Tibial artery (tissue), 4 donors: ENCODE results near the gene C2CD2L.
A peak's percentile ranks its signal among the peaks of the same experiment; 100 is the strongest.

Experiments
- DNase-seq, 2 donors: peaks; one replicate each; pipeline ENCODE4 v3.0.0-alpha.2; 2019
- H3K27ac ChIP-seq, 2 donors: fragments of 200-600 bp; sonication (generic) in 1 of 2; 1 replicate in 1 of 2; 2 replicates in 1 of 2; pipeline ENCODE4 v1.5.1; 2018 to 2019; ENCODE audit warnings: mild to moderate bottlenecking in 1 of 2
- H3K27me3 ChIP-seq, 2 donors: fragments of 200-600 bp; sonication (generic) in 1 of 2; one replicate each; pipeline versions ENCODE4 v1.5.1 to v1.6.0; 2016 to 2019
- H3K36me3 ChIP-seq, 3 donors: fragments of 200-600 bp; sonication (generic) in 2 of 3; one replicate each; pipeline ENCODE4 v1.5.1; 2016 to 2019; ENCODE audit warnings: mild to moderate bottlenecking in 2 of 3
- H3K4me1 ChIP-seq, 4 donors: fragments of 200-600 bp; sonication (generic) in 2 of 4; 1 replicate in 3 of 4; 2 replicates in 1 of 4; pipeline ENCODE4 v1.5.1; 2016 to 2019
- H3K4me3 ChIP-seq, 2 donors: fragments of 200-600 bp; sonication (generic) in 1 of 2; 1 replicate in 1 of 2; 2 replicates in 1 of 2; pipeline ENCODE4 v1.5.1; 2018 to 2019; ENCODE audit warnings: mild to moderate bottlenecking in 2 of 2
- H3K9me3 ChIP-seq, 3 donors: fragments of 200-600 bp; sonication (generic) in 1 of 3; one replicate each; pipeline ENCODE4 v1.5.1; 2016 to 2019
- CTCF ChIP-seq, 2 experiments: fragments of 200-600 bp in 1 of 2; fragments of 450-650 bp in 1 of 2; IDR thresholded peaks; one replicate each; pipeline ENCODE4 v1.5.1; 2017 to 2019; ENCODE audit warnings: antibody characterized with exemption in 2 of 2, mild to moderate bottlenecking in 1 of 2, moderate library complexity in 1 of 2
- intact Hi-C: fragments of 100-400 bp; cut with DNase I; formaldehyde crosslinking; loops from one replicate; pipeline ENCODE4 v1.15.0; 2023; ENCODE audit warnings: low total_unique reads

The C2CD2L gene

GRCh38 chr11:119108857-119109221 is 1.7 kb downstream of the C2CD2L start:
- TF ChIP-seq CTCF (IDR thresholded peaks at IDR 0.05), result no peak
- Histone ChIP-seq H3K4me1 (peaks cover 0 to 31% (median 16%) of the 10 kb centered on the region in 4 donors), H3K9me3 (no peaks in the 10 kb centered on the region), H3K27me3 (no peaks in the 10 kb centered on the region), H3K27ac (peak overlapping the region in 1 of 2 donors; percentile 88), H3K36me3 (peaks cover 15 to 34% (median 34%) of the 10 kb centered on the region in 3 donors), H3K4me3 (peak overlapping the region; percentile 77 to 95)
- no peak for DNase-seq
- intact Hi-C loops, result loop anchor here (10.0 kb wide), 1 partner anchor 216 kb away; no protein-coding TSS in a partner anchor

GRCh38 chr11:119109843-119110242 is 2.7 kb downstream of the C2CD2L start:
- H3K9me3 ChIP-seq, result no peaks in the 10 kb centered on the region
- intact Hi-C loops, result loop anchor here (10.0 kb wide), 1 partner anchor 215 kb away; no protein-coding TSS in a partner anchor
- no peak for DNase-seq
- no peak overlapping the region for H3K4me3 ChIP-seq
- H3K4me1 ChIP-seq, result peaks cover 0 to 30% (median 16%) of the 10 kb centered on the region in 4 donors
- no peaks in the 10 kb centered on the region for H3K27me3 ChIP-seq
- H3K36me3 ChIP-seq, result peaks cover 15 to 44% (median 42%) of the 10 kb centered on the region in 3 donors
- TF ChIP-seq CTCF (IDR thresholded peaks at IDR 0.05), result no peak
- no peak overlapping the region for H3K27ac ChIP-seq

- H3K27me3 ChIP-seq, result no peaks in the 10 kb centered on the region
- no peak for TF ChIP-seq CTCF (IDR thresholded peaks at IDR 0.05)
- H3K9me3 ChIP-seq, result no peaks in the 10 kb centered on the region
- DNase-seq, result no peak
- peaks cover 15 to 50% (median 42%) of the 10 kb centered on the region in 3 donors for H3K36me3 ChIP-seq
- no peak overlapping the region for H3K4me3 ChIP-seq
- H3K27ac ChIP-seq, result no peak overlapping the region
- H3K4me1 ChIP-seq, result peaks cover 0 to 30% (median 16%) of the 10 kb centered on the region in 4 donors
- intact Hi-C loops, result no loop called here
Observed at GRCh38 chr11:119110439-119110838, 3.3 kb downstream of the C2CD2L start.

GRCh38 chr11:119111361-119111925 is 4.3 kb downstream of the C2CD2L start:
- TF ChIP-seq CTCF (IDR thresholded peaks at IDR 0.05), result no peak
- H3K27ac ChIP-seq, result no peak overlapping the region
- intact Hi-C loops, result no loop called here
- no peak overlapping the region for H3K4me3 ChIP-seq
- no peaks in the 10 kb centered on the region for H3K27me3 ChIP-seq
- peaks cover 15 to 60% (median 50%) of the 10 kb centered on the region in 3 donors for H3K36me3 ChIP-seq
- no peaks in the 10 kb centered on the region for H3K9me3 ChIP-seq
- DNase-seq, result no peak
- H3K4me1 ChIP-seq, result peaks cover 0 to 26% (median 14%) of the 10 kb centered on the region in 4 donors

- no peak for TF ChIP-seq CTCF (IDR thresholded peaks at IDR 0.05)
- Histone ChIP-seq H3K27me3 (no peaks in the 10 kb centered on the region), H3K27ac (no peak overlapping the region), H3K4me1 (peaks cover 0 to 21% (median 11%) of the 10 kb centered on the region in 4 donors), H3K4me3 (no peak overlapping the region), H3K9me3 (no peaks in the 10 kb centered on the region), H3K36me3 (peaks cover 15 to 71% (median 50%) of the 10 kb centered on the region in 3 donors)
- intact Hi-C loops, result no loop called here
- no peak for DNase-seq
Observed at GRCh38 chr11:119112314-119113020, 5.3 kb downstream of the C2CD2L start.
